BJ (cell line): ENCODE data around the gene CFTR. TPM values are rescaled to one million over a fixed set of nuclear protein-coding genes. Genes with fewer than 3 reads are reported as not detected.

ENCODE experiments used
- CTCF ChIA-PET: fragments of 350-600 bp; formaldehyde crosslinking; extraction: SDS; loops from one replicate; lab custom pipeline; 2021; ENCODE audit warnings: antibody characterized with exemption, inconsistent platforms; lab: Yijun Ruan, JAX
- POLR2A ChIA-PET: fragments of 300-600 bp; sonication (Branson Sonifier 250); formaldehyde crosslinking; extraction: SDS; loops from one replicate; lab custom pipeline; 2021; ENCODE audit warnings: antibody characterized with exemption; lab: Charles Lee
- DNase-seq: peaks from one replicate; pipeline ENCODE4 v3.0.0-alpha.2; 2011; ENCODE audit warnings: low read depth
- H3K27me3 ChIP-seq: 2 replicates; pipeline ENCODE4 v1.6.0; 2011; ENCODE audit warnings: low read length; ENCODE audit not compliant: control insufficient read depth, insufficient read depth
- H3K36me3 ChIP-seq: 2 replicates; pipeline ENCODE4 v1.5.1; 2011; ENCODE audit warnings: low read length; ENCODE audit not compliant: control insufficient read depth, insufficient read depth
- H3K4me3 ChIP-seq: 2 replicates; pipeline ENCODE4 v1.5.1; 2011; ENCODE audit warnings: low read depth, mild to moderate bottlenecking, control low read depth, low read length
- polyA plus RNA-seq: library from polyadenylated mRNA; depleted of rRNA; stranded (reverse); fragments of >200 nt; gene quantifications from 2 replicates; pipeline ENCODE4 v1.2.3, GENCODE V29; 2011; rRNA removed
- small RNA-seq: library from RNA; depleted of rRNA; stranded (forward); fragments of <200 nt; gene quantifications from one replicate; pipeline ENCODE3, GENCODE V24; 2012; ENCODE audit warnings: low replicate concordance, low read depth; ENCODE audit not compliant: insufficient read length
- TF ChIP-seq, protein P1 (sequence below): IDR thresholded peaks from 2 replicates; pipeline ENCODE4 v1.5.1; 2011; ENCODE audit warnings: low read depth, mild to moderate bottlenecking, control low read depth, inconsistent platforms, low read length, moderate library complexity; ENCODE audit not compliant: insufficient read depth

The CFTR gene
- polyA plus RNA-seq, 1 experiment, result not detected

DNA sequence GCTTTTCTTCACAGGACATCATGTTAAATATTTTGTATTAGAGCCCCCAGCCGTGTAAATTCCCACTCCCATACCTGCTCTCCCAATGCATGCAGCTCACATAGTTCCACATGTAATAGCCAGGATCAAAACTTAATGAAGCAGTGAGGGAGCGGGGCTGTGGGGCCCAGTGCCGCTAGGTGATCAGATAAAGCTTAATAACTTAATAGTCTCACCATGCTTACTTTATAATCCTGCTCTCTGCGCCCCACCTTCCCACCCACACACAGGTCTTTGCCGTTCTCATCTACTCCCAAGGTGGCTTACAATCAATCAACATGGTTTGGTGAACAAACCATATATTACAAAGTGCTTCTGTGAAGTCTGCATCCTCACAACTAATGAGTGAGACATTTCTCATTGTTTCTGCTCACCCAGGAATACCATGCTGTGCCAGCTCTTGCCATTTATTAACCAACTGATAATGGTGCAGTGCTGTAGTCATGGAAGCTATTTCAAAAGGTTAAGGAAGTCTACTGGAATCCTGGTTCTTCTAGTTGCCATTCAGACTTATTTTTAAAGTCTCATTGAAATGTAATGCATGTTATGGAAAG is 237.0 kb downstream of the CFTR start:
- ChIA-PET POLR2A (no interaction called here), CTCF (interaction anchor here (1.1 to 3.4 kb wide), 8 partner anchors 12 to 784 kb away, joined by 3 to 29 read pairs (median 5); no protein-coding TSS in a partner anchor)
- TF ChIP-seq, protein P1, sequence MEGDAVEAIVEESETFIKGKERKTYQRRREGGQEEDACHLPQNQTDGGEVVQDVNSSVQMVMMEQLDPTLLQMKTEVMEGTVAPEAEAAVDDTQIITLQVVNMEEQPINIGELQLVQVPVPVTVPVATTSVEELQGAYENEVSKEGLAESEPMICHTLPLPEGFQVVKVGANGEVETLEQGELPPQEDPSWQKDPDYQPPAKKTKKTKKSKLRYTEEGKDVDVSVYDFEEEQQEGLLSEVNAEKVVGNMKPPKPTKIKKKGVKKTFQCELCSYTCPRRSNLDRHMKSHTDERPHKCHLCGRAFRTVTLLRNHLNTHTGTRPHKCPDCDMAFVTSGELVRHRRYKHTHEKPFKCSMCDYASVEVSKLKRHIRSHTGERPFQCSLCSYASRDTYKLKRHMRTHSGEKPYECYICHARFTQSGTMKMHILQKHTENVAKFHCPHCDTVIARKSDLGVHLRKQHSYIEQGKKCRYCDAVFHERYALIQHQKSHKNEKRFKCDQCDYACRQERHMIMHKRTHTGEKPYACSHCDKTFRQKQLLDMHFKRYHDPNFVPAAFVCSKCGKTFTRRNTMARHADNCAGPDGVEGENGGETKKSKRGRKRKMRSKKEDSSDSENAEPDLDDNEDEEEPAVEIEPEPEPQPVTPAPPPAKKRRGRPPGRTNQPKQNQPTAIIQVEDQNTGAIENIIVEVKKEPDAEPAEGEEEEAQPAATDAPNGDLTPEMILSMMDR, result no peak
- no peak for DNase-seq
- H3K4me3 ChIP-seq, result no peak overlapping the region
- H3K36me3 ChIP-seq, result no peaks in the 10 kb centered on the region
- H3K27me3 ChIP-seq, result no peaks in the 10 kb centered on the region

DNA sequence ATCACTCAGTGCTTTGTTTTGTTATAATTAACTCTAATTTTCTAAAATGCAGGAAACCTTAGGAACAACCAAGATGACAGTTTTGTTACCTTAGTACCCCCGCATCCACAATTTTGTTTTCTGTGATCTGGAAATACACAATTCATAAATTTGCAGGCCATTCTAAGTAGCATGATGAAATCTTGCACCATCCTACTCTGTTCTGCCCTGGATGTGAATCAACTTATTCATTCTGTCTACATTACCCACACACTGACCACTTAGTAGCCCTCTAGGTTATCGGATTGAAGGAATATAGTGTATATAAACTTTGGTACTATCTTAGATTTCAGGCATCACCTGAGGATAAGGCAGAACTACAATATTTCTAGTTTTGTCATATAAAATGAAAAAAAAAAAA is 237.5 kb downstream of the CFTR start:
- POLR2A ChIA-PET, result no interaction called here
- CTCF ChIA-PET, result interaction anchor here (1.8 to 3.4 kb wide), 2 partner anchors 259 to 317 kb away, joined by 7 to 29 read pairs; no protein-coding TSS in a partner anchor
- no peak for DNase-seq
- TF ChIP-seq, protein P1, result no peak
- H3K4me3 ChIP-seq, result no peak overlapping the region
- H3K27me3 ChIP-seq, result no peaks in the 10 kb centered on the region
- H3K36me3 ChIP-seq, result no peaks in the 10 kb centered on the region

Small RNA genes within 50 kb of the gene (small RNA-seq; reads per million reads assigned to genes)
- gene AC000111.1 (not detected), gene AC000111.2 (not detected)

Other genes starting within 250 kb of the CFTR start
- 7.7 and 8.4 TPM in 2 replicates for gene WNT2, start 157.0 kb upstream of the CFTR start, polyA plus RNA-seq
- not detected in 2 replicates for gene ASZ1, start 52.5 kb upstream of the CFTR start, polyA plus RNA-seq